ENCODE data around the gene ZNF81.
"Not testable (repeated sequence)": the region's sequence is repeated elsewhere in the genome, so short reads cannot be mapped to it uniquely, and the experiment has no call there.

The ZNF81 gene

GRCh38 chrX:47936940-47937317 lies 100.2 kb downstream of the ZNF81 start:
- no peak for DNase-seq

- DNase-seq = no peak
Observed at GRCh38 chrX:47940448-47940847, 103.7 kb downstream of the ZNF81 start.

- DNase-seq = no peak
Observed at GRCh38 chrX:47941423-47941822, 104.7 kb downstream of the ZNF81 start.

DNA sequence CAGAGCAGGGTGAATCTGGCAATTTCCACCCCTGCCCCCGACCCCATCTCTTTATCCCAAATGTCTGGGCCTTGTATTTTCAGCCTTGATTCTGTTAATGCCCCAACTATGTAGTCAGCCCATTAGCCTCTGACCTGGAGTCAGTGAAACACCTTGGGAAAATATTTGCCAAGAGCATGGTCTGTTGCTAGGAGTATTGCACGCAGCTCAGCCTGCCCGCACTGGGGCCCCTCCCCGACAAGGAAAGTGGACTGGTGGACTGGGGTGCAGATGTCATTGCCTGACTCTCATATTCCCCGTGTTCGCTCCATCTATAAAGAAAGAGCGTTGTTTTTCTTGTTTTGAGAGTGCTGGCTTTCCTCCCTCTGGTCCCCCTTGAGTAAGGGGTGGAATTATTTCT lies 118.6 kb downstream of the ZNF81 start:
- DNase-seq = not testable (repeated sequence)

- no peak for DNase-seq
Observed at GRCh38 chrX:47956016-47956415, 119.3 kb downstream of the ZNF81 start.

DNA sequence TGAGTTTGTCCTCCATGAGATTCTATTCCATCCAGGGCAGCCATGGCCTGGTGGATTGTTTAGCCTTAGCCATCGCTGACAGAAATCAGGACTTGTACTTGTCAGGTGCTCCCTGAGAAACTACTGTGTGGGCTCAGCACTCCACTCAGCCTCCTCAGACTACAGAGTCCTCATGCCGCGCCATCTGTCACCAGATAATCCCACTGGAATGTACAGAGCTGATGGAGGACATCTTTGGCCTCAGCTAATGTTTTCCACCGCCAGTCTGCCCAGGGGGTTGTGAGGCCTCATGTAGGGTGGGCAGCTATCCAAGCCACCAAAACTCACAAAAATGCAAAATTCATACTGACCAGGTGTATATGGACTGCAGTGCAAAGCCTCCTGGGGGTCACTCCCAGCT lies 121.5 kb downstream of the ZNF81 start:
- DNase-seq = not testable (repeated sequence)

DNA sequence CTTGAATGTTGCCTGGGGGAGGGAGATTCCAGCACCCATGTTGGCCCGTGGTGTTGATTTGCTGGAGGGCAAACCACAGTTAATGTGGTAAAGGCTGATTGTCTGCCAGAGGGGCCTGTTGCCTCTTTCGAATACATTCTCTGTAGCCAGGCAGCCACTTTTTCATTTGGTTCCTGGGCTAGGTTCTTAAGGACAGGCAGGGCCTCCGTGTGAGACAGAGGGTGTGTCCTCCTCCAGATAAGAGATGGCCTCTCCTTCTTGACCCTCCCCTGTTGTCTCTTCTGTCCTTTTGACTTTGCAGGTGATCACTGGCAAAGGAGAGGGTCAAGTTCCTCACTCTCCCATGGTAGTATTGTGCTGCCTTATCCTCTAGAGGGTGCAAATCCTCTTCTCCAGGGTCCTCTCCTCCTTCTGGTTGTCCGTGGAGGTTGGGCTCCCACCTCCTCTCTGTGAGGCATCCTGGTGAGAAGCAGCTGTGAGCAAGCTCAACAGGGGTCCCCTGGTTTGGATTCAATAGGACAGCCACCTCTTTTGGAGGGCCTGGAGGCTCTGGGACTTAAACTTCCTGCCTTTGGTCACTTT lies 122.2 kb downstream of the ZNF81 start:
- DNase-seq = no peak

GRCh38 chrX:47960406-47960805 lies 123.7 kb downstream of the ZNF81 start:
- no peak for DNase-seq

GRCh38 chrX:47961830-47962229 lies 125.1 kb downstream of the ZNF81 start:
- not testable (repeated sequence) for DNase-seq

DNA sequence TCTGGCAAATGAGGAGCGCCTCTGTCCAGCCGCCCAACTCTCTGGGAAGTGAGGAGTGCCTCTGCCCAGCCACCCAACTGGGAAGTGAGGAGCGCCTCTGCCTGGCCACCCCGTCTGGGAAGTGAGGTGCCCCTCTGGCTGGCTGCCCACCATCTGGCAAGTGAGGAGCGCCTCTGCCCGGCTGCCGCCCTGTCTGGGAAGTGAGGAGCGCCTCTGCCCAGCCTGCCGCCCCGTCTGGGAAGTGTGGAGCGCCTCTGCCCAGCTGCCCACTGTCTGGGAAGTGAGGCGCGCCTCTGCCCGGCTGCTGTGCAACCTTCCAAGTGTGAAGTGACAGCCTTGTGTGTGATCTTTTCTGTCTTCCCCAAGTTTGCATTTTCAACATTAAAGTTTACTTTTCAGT lies 128.8 kb downstream of the ZNF81 start:
- DNase-seq = not testable (repeated sequence)

All from T-helper 9 cell (primary cell).